SU-DHL-6 (cell line): ENCODE results near the gene RAD51B.

Experiments
- H2AFZ ChIP-seq: fragments of 200-600 bp; sonication (generic); 2 replicates; pipeline ENCODE4 v1.6.1; 2014; ENCODE audit warnings: low read depth, mild to moderate bottlenecking, moderate library complexity, mixed read lengths, antibody characterized with exemption, low read length; ENCODE audit not compliant: severe bottlenecking
- H3F3A ChIP-seq: fragments of 200-600 bp; shearing (Covaris generic); 2 replicates; pipeline ENCODE4 v1.6.0; 2016; ENCODE audit warnings: antibody characterized with exemption, mild to moderate bottlenecking; ENCODE audit not compliant: insufficient read depth
- H3K27ac ChIP-seq: fragments of 200-600 bp; sonication (generic); 2 replicates; pipeline ENCODE4 v1.5.1; 2016; ENCODE audit warnings: low read depth, mild to moderate bottlenecking, low read length, moderate library complexity, mixed read lengths
- H3K27me3 ChIP-seq: fragments of 200-600 bp; sonication (generic), shearing (Covaris generic); 2 replicates; pipeline ENCODE4 v1.6.0; 2014; ENCODE audit warnings: mild to moderate bottlenecking, low read length
- H3K36me3 ChIP-seq: fragments of 200-600 bp; sonication (generic); 2 replicates; pipeline ENCODE4 v1.6.1; 2014; ENCODE audit warnings: mild to moderate bottlenecking, low read length, mixed read lengths
- H3K4me2 ChIP-seq: fragments of 300-600, 200-600 bp; shearing (Covaris generic), sonication (generic); 2 replicates; pipeline ENCODE4 v1.6.0; 2014; ENCODE audit warnings: low read length, low read depth, mild to moderate bottlenecking; ENCODE audit not compliant: poor library complexity, severe bottlenecking
- H3K4me3 ChIP-seq: fragments of 200-600 bp; sonication (generic); 2 replicates; pipeline ENCODE4 v1.5.1; 2014; ENCODE audit warnings: antibody characterized with exemption, low read length, mild to moderate bottlenecking, mixed read lengths; ENCODE audit not compliant: insufficient read depth, poor library complexity, severe bottlenecking
- H3K79me2 ChIP-seq: fragments of 200-600 bp; sonication (generic); 2 replicates; pipeline ENCODE4 v1.6.1; 2014; ENCODE audit warnings: mild to moderate bottlenecking, low read length, moderate library complexity; ENCODE audit not compliant: insufficient read depth
- H3K9ac ChIP-seq: fragments of 200-600 bp; sonication (generic); 2 replicates; pipeline ENCODE4 v1.7.0; 2014; ENCODE audit warnings: mild to moderate bottlenecking, low read length
- H3K9me2 ChIP-seq: fragments of 200-600 bp; sonication (generic); replicated peaks from 2 replicates; pipeline ENCODE4 v1.6.1; 2014; ENCODE audit warnings: low read length; ENCODE audit not compliant: insufficient read depth
- H3K9me3 ChIP-seq: fragments of 200-600 bp; sonication (generic); 2 replicates; pipeline ENCODE4 v1.6.1; 2014; ENCODE audit warnings: low read length, mixed read lengths; ENCODE audit not compliant: insufficient read depth
- H4K20me1 ChIP-seq: fragments of 200-600 bp; sonication (generic); 2 replicates; pipeline ENCODE4 v1.6.1; 2014; ENCODE audit warnings: low read depth, mild to moderate bottlenecking, antibody characterized with exemption, low read length, moderate library complexity, mixed read lengths
- CTCF ChIP-seq: fragments of 200-600 bp; sonication (generic); IDR thresholded peaks from one replicate; pipeline ENCODE4 v1.5.1; 2017; ENCODE audit warnings: antibody characterized with exemption, mild to moderate bottlenecking, low read length, moderate library complexity; ENCODE audit not compliant: insufficient read depth, poor library complexity, severe bottlenecking
- EZH2phosphoT487 ChIP-seq: fragments of 200-600 bp; sonication (generic), shearing (Covaris generic); conservative IDR thresholded peaks from 2 replicates; pipeline ENCODE4 v1.6.1; 2018; ENCODE audit warnings: mild to moderate bottlenecking, antibody characterized with exemption, low read length, moderate library complexity, mixed read lengths

Gene RAD51B

DNA sequence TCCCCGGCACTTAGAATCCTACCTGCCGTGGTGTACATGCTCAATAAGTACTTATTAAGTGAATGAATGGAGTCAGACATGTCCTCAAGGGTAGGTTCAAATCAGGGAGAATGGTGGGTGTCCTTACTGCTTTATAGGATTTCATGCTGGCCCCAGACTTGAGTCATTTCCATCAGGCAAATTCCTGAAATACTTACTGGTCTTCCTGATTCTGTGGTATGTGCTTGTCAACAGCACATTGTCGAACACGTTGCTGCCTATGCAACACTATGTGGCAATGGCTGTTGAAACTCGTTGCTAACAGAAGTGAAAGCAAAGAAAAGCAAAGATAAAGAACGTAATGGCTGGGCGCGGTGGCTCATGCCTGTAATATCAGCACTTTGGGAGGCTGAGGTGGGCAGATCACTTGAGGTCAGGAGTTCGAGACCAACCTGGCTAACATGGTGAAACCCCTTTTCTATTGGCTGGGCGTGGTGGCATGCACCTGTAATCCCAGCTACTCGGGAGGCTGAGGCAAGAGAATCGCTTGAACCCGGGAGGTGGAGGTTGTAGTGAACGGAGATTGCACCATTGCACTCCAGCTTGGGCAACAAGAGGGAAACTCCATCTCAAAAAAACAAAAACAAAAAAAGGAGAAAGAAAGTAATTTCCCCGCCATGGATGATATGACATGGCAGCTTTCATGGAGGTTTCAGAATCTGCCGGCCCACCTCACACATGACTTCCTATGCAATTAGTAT lies 758.4 kb downstream of the RAD51B start:
- H3K9ac ChIP-seq = no peak overlapping the region
- H3F3A ChIP-seq = no peaks in the 10 kb centered on the region
- H3K27ac ChIP-seq = no peak overlapping the region
- H3K36me3 ChIP-seq = no peaks in the 10 kb centered on the region
- no peak overlapping the region for H2AFZ ChIP-seq
- no peaks in the 10 kb centered on the region for H3K27me3 ChIP-seq
- no peak overlapping the region for H3K4me3 ChIP-seq
- no peak overlapping the region for H3K4me2 ChIP-seq
- H3K79me2 ChIP-seq = no peaks in the 10 kb centered on the region
- H3K9me2 ChIP-seq = no peaks in the 10 kb centered on the region
- no peak for TF ChIP-seq EZH2phosphoT487
- no peak for TF ChIP-seq CTCF
- no peaks in the 10 kb centered on the region for H3K9me3 ChIP-seq
- no peaks in the 10 kb centered on the region for H4K20me1 ChIP-seq

DNA sequence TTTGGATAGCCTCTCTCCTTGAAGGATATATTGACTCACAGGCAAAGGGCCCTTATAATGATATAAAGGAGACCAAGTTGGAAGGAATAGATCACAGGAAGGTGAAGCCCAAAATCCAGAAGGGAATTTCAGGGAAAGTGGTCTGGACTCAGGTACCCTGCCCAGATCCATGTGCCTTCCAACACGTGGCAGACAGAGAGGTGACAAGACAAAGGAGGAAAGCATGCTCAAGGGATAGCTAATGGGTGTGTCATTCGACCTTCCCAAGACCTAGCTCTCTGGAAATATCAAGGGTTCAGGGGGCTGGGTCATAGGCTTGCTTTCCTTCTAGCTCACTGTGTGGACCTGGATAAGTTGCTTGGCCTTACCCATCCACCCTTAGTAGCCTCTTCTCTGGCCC lies 759.0 kb downstream of the RAD51B start:
- Histone ChIP-seq H3K27ac (no peak overlapping the region), H3K9me3 (no peaks in the 10 kb centered on the region), H3F3A (no peaks in the 10 kb centered on the region), H2AFZ (no peak overlapping the region), H3K9me2 (no peaks in the 10 kb centered on the region), H3K36me3 (no peaks in the 10 kb centered on the region), H3K79me2 (no peaks in the 10 kb centered on the region), H3K27me3 (no peaks in the 10 kb centered on the region), H3K9ac (no peak overlapping the region), H3K4me2 (no peak overlapping the region), H4K20me1 (no peaks in the 10 kb centered on the region), H3K4me3 (no peak overlapping the region)
- TF ChIP-seq CTCF (no peak), EZH2phosphoT487 (no peak)

DNA sequence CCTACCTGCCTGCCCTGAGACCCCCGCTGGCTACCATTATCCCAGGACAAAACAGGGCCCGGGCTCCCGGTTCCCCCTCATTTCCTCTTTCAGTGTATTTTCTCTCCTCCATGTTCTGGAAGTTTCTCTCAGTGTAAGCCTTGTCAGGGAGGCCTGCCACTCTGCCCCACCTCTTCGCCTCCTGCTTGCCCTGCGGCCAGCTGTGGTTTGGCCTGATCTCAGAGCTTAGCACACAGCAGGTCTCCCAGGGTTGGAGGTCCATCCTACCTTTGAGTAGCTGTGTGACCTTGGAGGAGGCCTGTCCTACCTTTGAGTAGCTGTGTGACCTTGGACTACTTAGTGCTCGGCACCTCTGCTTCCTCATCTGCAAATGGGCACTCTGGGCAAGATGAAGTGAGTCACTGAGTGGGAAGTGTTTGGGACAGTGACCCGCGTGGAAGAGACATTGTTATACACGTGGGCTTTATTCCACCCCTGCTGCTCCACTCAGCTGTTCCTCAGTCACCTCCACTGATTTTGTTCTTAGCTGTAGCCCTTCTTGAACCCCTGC lies 760.6 kb downstream of the RAD51B start:
- Histone ChIP-seq H3K79me2 (no peaks in the 10 kb centered on the region), H3K4me3 (no peak overlapping the region), H2AFZ (no peak overlapping the region), H3K27me3 (no peaks in the 10 kb centered on the region), H3F3A (no peaks in the 10 kb centered on the region), H3K27ac (no peak overlapping the region), H3K9me2 (no peaks in the 10 kb centered on the region), H3K9me3 (no peaks in the 10 kb centered on the region), H3K9ac (no peak overlapping the region), H3K4me2 (no peak overlapping the region), H4K20me1 (no peaks in the 10 kb centered on the region), H3K36me3 (no peaks in the 10 kb centered on the region)
- TF ChIP-seq EZH2phosphoT487 = no peak
- no peak for TF ChIP-seq CTCF
